HG03520 (cell line): ENCODE results near the gene BRSK2.

Experiments used
- ATAC-seq: cut with Tn5 transposase; IDR thresholded peaks from one replicate; pipeline ENCODE4 v1.9.1; 2021; ENCODE audit warnings: mild to moderate bottlenecking, moderate library complexity; ENCODE audit not compliant: unreplicated experiment

The BRSK2 gene

DNA sequence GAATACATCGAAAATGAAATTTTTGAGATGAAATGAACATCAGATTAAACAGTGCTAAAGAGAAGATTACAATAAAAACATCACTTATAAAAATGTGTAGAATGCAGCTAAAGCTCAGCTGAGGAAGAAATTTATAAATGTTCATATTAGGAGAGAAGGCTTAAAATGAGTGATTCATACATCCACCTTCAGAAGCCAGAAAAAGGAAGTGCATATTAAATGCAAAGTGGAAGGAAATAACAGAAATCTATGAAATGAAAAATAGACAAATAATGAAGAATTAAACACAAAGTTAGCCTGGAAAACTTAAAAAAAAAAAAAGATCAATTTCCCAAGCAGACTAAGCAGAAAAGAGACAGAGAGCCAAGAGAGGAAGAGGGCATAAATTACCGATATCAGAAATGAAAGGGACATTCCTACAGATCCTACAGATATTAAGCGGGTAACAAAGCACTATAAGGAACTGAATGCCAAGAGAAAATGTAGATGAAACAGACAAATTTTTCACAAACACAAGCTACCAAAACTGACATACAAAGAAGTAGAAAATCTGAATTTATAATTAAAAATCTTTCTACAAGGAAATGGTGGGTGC lies 104.0 kb downstream of the BRSK2 start:
- no peak for ATAC-seq

DNA sequence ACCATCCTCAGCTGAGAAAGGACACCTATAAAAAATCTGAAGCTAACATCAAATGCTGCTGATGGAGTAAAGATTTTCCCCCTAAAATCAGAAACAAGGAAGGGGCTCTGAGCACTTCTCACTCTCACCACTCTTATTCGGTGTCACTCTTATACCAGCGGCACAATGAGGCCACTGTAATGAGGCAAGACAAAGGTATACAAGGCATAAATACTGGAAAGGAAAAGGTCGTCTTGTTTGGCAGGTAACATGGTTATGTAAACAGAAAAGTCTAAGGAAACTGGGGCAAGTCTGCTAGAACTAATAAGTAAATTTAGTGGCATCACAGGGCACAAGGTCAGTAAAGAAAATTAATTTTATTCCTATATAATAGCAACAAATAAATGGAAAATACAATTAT lies 104.9 kb downstream of the BRSK2 start:
- ATAC-seq: no peak

DNA sequence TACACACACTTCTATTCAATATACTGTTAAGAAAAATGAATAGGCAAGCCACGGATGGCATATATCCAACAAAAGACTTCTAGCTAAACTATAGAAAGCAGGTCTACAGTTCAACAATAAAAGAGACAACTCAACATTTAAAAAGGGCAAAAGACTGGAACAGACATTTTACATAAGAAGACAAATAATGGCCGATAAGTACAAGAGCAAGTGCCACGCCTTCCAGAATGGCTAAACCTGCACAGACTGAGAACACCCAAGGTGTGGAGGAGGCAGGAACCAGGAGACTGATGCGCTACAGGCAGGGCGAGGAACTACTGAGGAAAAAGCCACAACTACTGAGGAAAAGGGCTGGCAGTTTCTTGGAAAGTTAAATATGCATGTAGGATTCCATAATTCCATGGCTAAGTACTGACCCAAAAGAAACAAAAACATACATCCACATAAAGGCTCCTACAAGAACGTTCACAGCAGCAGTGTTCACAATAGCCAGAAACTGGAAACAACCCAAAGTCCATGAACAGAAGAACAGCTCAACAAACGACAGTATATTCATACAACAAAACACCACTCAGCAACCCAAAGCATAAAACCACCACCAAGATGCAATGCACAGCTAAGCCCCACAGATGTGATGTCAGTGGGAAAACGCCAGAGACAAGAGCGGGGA lies 106.5 kb downstream of the BRSK2 start:
- ATAC-seq: no peak

- no peak for ATAC-seq
Observed at GRCh38 chr11:1496761-1497095, 107.0 kb downstream of the BRSK2 start.

DNA sequence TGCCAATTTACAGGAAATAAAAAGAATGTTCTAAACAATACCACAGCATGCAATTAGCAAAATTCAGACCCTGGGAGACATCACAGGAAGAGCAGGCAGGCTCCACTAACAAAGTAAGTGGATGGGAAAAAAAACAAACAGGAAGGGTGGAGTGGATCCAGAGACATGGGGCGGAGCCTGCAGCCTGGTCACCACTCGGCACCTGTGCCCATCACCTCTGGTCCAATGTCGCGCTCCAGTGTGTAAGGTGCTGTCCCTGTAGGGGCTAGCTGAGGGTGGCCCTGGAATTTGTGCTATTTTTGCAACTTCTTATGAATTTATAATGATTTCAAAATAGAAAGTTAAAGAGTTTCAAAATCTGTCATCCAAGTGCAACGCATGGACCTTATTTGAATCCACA lies 107.9 kb downstream of the BRSK2 start:
- ATAC-seq: no peak

DNA sequence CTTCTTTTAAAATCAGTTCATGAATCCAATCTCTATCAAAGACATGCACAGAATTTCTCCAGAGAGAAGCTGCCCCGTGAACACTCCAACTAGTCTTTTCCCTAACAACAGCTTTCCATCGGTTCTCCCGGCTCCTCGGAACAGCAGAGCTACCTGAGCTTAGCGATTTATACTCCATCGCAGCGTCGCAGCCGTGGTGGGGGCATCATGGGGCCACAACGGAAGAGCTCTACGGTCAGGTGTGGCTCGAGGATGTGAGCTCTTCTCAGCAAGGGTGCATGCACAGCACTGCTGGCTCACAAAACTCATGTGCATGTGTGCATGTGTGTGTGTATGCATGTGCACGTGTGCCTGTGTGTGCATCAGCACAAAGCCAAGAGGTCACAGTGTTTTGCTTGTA lies 108.5 kb downstream of the BRSK2 start:
- ATAC-seq: no peak

GRCh38 chr11:1499261-1499890 lies 109.6 kb downstream of the BRSK2 start:
- ATAC-seq: no peak

GRCh38 chr11:1499899-1500298 lies 110.2 kb downstream of the BRSK2 start:
- no peak for ATAC-seq

DNA sequence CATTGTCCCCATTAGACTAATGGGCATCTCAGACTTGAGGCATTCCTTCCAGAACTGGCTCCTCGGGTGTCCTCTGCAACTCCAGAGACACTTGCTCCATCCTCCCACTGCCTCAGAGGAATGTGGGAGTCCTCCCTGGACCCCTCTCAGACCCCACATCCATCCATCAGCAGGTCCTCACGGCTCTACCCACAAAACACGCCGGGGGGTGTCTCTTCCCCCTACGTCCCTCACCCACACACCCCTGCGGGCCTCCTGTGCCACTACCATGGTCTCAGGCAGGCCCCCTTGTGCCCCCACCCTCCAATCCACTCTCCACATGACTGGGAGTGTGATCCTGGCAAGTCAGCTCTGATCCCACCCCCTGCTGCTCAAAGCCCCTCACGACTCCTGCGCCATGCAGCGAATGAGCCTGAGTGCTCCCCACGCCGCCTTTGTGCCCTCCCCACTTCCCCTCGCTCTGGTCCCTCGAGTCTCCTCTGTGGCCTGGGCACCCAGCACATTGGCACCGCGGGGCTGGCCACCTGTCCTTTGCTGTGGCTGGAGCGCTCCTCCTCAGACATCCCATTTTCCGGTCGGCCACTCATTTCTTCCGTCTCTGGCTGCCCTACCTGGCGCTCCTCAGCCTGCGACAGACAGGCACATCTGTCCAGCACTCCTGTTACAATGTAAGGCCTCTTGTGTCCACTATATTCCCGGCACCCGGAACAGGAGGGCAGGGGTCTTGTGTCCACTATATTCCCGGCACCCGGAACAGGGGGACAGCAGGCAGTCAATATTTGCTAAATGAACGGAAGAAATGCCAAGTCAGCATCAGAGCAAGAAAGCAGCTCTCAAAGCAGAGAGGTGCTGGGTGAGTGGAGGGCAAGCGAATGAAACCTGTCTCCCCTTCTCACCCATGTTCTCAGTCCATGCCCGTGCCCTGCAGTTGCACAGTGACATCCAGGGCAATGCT lies 111.0 kb downstream of the BRSK2 start:
- no peak for ATAC-seq

- no peak for ATAC-seq
Observed at GRCh38 chr11:1501421-1502167, 111.9 kb downstream of the BRSK2 start.

DNA sequence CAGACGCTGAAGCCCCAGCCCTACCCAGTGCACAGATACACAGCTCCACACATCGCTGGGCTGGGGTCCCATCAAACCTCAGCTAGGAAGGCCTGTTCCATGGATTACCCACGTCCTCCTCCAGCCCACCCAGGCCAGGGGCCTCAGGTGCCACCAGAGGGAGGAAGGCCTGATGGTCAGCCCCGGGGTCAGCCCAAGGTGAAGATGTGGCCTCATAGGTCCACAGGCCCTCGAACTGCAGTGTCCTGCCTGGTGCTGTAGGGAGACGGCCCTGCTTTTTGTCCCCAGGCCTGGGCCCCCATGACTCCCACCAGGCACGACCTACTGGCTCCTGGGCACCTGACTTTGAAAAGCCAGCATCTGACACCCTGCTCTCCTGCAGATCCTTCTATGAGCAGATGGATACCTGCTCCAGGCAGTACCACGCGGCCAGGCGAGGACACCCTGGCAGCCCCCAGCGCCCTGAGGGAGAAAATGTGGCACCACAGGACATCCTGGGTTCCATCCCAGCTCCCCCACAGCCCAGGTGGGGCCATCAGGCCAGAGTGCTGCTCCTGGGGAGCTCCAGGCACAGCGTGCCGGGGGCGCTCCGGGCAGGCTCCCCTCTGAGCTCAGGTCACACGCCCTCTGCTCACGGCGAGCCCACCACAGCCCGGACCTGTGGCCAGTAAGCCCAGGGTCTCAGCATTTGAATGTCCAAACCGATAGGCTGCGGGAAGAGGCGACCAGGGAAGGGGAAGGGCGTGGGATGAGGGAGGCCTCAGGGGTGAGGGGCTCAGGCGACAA lies 112.6 kb downstream of the BRSK2 start:
- no peak for ATAC-seq

- no peak for ATAC-seq
Observed at GRCh38 chr11:1502954-1503707, 113.4 kb downstream of the BRSK2 start.

- no peak for ATAC-seq
Observed at GRCh38 chr11:1503708-1504104, 114.0 kb downstream of the BRSK2 start.

GRCh38 chr11:1504138-1504537 lies 114.4 kb downstream of the BRSK2 start:
- no peak for ATAC-seq

GRCh38 chr11:1504581-1505290 lies 115.0 kb downstream of the BRSK2 start:
- no peak for ATAC-seq

- ATAC-seq: no peak
Observed at GRCh38 chr11:1505480-1505879, 115.7 kb downstream of the BRSK2 start.

GRCh38 chr11:1506981-1507380 lies 117.2 kb downstream of the BRSK2 start:
- no peak for ATAC-seq

- no peak for ATAC-seq
Observed at GRCh38 chr11:1507381-1508140, 117.8 kb downstream of the BRSK2 start.
